GM19468 (cell line): ENCODE data around the gene ZNF511.

Experiments used
- ATAC-seq: cut with Tn5 transposase; IDR thresholded peaks from one replicate; pipeline ENCODE4 v1.9.1; 2021; ENCODE audit warnings: mild to moderate bottlenecking, moderate library complexity, moderate number of reproducible peaks; ENCODE audit not compliant: unreplicated experiment; ENCODE audit errors: extremely low read depth

Gene ZNF511

GRCh38 chr10:133287832-133288500 is 20.7 kb upstream of the ZNF511 start:
- no peak for ATAC-seq

- no peak for ATAC-seq
These were observed 19.0 kb upstream of the ZNF511 start for GRCh38 chr10:133289761-133290160.

GRCh38 chr10:133292919-133293809 is 15.6 kb upstream of the ZNF511 start:
- ATAC-seq: no peak

- no peak for ATAC-seq
These were observed 14.9 kb upstream of the ZNF511 start for GRCh38 chr10:133293810-133294119.

GRCh38 chr10:133294189-133294588 is 14.5 kb upstream of the ZNF511 start:
- no peak for ATAC-seq

GRCh38 chr10:133295426-133296320 is 13.0 kb upstream of the ZNF511 start:
- ATAC-seq: no peak

GRCh38 chr10:133297504-133297903 is 11.2 kb upstream of the ZNF511 start:
- ATAC-seq: no peak

GRCh38 chr10:133298466-133298865 is 10.2 kb upstream of the ZNF511 start:
- no peak for ATAC-seq

GRCh38 chr10:133299224-133299623 is 9.5 kb upstream of the ZNF511 start:
- ATAC-seq: no peak

GRCh38 chr10:133299738-133300137 is 9.0 kb upstream of the ZNF511 start:
- no peak for ATAC-seq

- no peak for ATAC-seq
These were observed 6.5 kb upstream of the ZNF511 start for GRCh38 chr10:133302230-133302629.

- ATAC-seq: no peak
These were observed 5.5 kb upstream of the ZNF511 start for GRCh38 chr10:133303206-133303605.

- no peak for ATAC-seq
These were observed 2.6 kb upstream of the ZNF511 start for GRCh38 chr10:133306097-133306476.

GRCh38 chr10:133306941-133307379 is 1.8 kb upstream of the ZNF511 start:
- no peak for ATAC-seq

GRCh38 chr10:133307776-133308420 is 816 bp upstream of the ZNF511 start:
- no peak for ATAC-seq

GRCh38 chr10:133309100-133309719 is 496 bp downstream of the ZNF511 start:
- peak; percentile 54 for ATAC-seq

GRCh38 chr10:133309720-133310398 is 1.1 kb downstream of the ZNF511 start:
- no peak for ATAC-seq

GRCh38 chr10:133310399-133310755 is 1.7 kb downstream of the ZNF511 start:
- no peak for ATAC-seq

- ATAC-seq: no peak
These were observed 2.1 kb downstream of the ZNF511 start for GRCh38 chr10:133310789-133311188.
